B cell (primary cell): ENCODE data around the gene CTIF. TPM values are rescaled to one million over a fixed set of nuclear protein-coding genes. Genes with fewer than 3 reads are reported as not detected.

Source experiments
- ATAC-seq: fragments of 200-7000 bp; cut with Tn5 transposase; one replicate; pipeline ENCODE4 v1.10.0; 2021; ENCODE audit warnings: low read depth, mild to moderate bottlenecking, moderate number of reproducible peaks, moderate library complexity
- CTCF ChIA-PET: fragments of 350-600 bp; sonication (Branson Sonifier 250); formaldehyde crosslinking; loops from one replicate; lab custom pipeline; 2021; ENCODE audit warnings: antibody characterized with exemption, inconsistent platforms; lab: Charles Lee
- POLR2A ChIA-PET: fragments of 350-600 bp; sonication (Branson Sonifier 250); formaldehyde crosslinking; loops from one replicate; lab custom pipeline; 2021; ENCODE audit warnings: antibody characterized with exemption; lab: Charles Lee
- DNase-seq: peaks from one replicate; pipeline ENCODE4 v3.0.0; 2013
- H2AFZ ChIP-seq: 2 replicates; pipeline ENCODE4 v1.6.1; 2012; ENCODE audit warnings: mild to moderate bottlenecking, low read depth, low read length; ENCODE audit not compliant: insufficient read depth, poor library complexity, severe bottlenecking
- H3K27ac ChIP-seq, 2 donors: 1 replicate in 1 of 2; 2 replicates in 1 of 2; pipeline ENCODE4 v1.5.1; 2012 to 2013; ENCODE audit warnings: low read length in 2 of 2, mild to moderate bottlenecking in 2 of 2, moderate library complexity in 1 of 2
- H3K27me3 ChIP-seq, 4 experiments: fragments of 200-600 bp in 1 of 4; sonication (generic) in 1 of 4; replicated peaks in 1 of 4; 1 replicate in 2 of 4; 2 replicates in 2 of 4; pipeline versions ENCODE4 v1.6.1 to v1.7.0; 2013 to 2016; ENCODE audit warnings: low read length in 3 of 4, mild to moderate bottlenecking in 2 of 4, mixed read lengths in 1 of 4, moderate library complexity in 1 of 4; ENCODE audit not compliant: insufficient read depth in 4 of 4, control insufficient read depth in 3 of 4; ENCODE audit errors: control extremely low read depth in 1 of 4
- H3K36me3 ChIP-seq, 2 experiments: replicated peaks in 1 of 2; 1 replicate in 1 of 2; 2 replicates in 1 of 2; pipeline versions ENCODE4 v1.6.1 to v1.7.1; 2013; ENCODE audit warnings: low read length in 1 of 2; ENCODE audit not compliant: insufficient read depth in 2 of 2, control insufficient read depth in 1 of 2; ENCODE audit errors: control extremely low read depth in 1 of 2, extremely low read depth in 1 of 2
- H3K4me1 ChIP-seq, 2 donors: fragments of 200-600 bp in 1 of 2; sonication (generic) in 1 of 2; 1 replicate in 1 of 2; 2 replicates in 1 of 2; pipeline versions ENCODE4 v1.5.1 to v1.6.1; 2013 to 2017; ENCODE audit warnings: low read length in 2 of 2; ENCODE audit not compliant: control insufficient read depth in 2 of 2, insufficient read depth in 2 of 2
- H3K4me2 ChIP-seq: replicated peaks from 2 replicates; pipeline ENCODE3; 2012; ENCODE audit warnings: mild to moderate bottlenecking, low read depth, low read length; ENCODE audit not compliant: poor library complexity, severe bottlenecking
- H3K4me3 ChIP-seq, 5 experiments: fragments of 200-600 bp in 1 of 5; sonication (generic) in 1 of 5; 1 replicate in 3 of 5; 2 replicates in 2 of 5; pipeline versions ENCODE4 v1.5.1 to v1.7.0; 2011 to 2016; ENCODE audit warnings: low read length in 4 of 5, mild to moderate bottlenecking in 4 of 5, low read depth in 2 of 5, control low read depth in 1 of 5, moderate library complexity in 1 of 5; ENCODE audit not compliant: insufficient read depth in 1 of 5; ENCODE audit errors: control extremely low read depth in 1 of 5, extremely low read depth in 1 of 5
- H3K79me2 ChIP-seq: fragments of 200-600 bp; sonication (generic); one replicate; pipeline ENCODE4 v1.6.0; 2016; ENCODE audit warnings: low read length; ENCODE audit not compliant: control insufficient read depth, insufficient read depth
- H3K9ac ChIP-seq: fragments of 200-600 bp; sonication (generic); 2 replicates; pipeline ENCODE4 v1.6.1; 2017; ENCODE audit warnings: mild to moderate bottlenecking, low read length, moderate library complexity
- H3K9me3 ChIP-seq, 3 donors: one replicate each; pipeline versions ENCODE4 v1.6.1 to v1.7.1; 2013; ENCODE audit warnings: low read length in 2 of 3; ENCODE audit not compliant: control insufficient read depth in 2 of 3, insufficient read depth in 1 of 3; ENCODE audit errors: control extremely low read depth in 1 of 3
- H4K20me1 ChIP-seq: 2 replicates; pipeline ENCODE4 v1.6.0; 2012; ENCODE audit warnings: mild to moderate bottlenecking, low read length; ENCODE audit not compliant: insufficient read depth, control insufficient read depth, poor library complexity, severe bottlenecking
- H3K27ac Mint-ChIP-seq: one replicate; pipeline ENCODE4 v1.8.0; 2021; ENCODE audit warnings: mixed read lengths
- H3K27me3 Mint-ChIP-seq: one replicate; pipeline ENCODE4 v1.8.0; 2021; ENCODE audit warnings: mixed read lengths
- H3K4me1 Mint-ChIP-seq: one replicate; pipeline ENCODE4 v1.8.0; 2021; ENCODE audit warnings: mixed read lengths
- H3K4me3 Mint-ChIP-seq: one replicate; pipeline ENCODE4 v1.8.0; 2021; ENCODE audit warnings: mixed read lengths
- H3K9me3 Mint-ChIP-seq: one replicate; pipeline ENCODE4 v1.8.0; 2022; ENCODE audit warnings: mixed read lengths; ENCODE audit not compliant: insufficient read depth
- EZH2 ChIP-seq: IDR thresholded peaks from 2 replicates; pipeline ENCODE4 v1.6.1; 2012; ENCODE audit warnings: borderline replicate concordance, low read depth, mild to moderate bottlenecking, moderate library complexity, low read length; ENCODE audit not compliant: insufficient read depth, poor library complexity, severe bottlenecking
- WGBS: methylation state at CpG from one replicate; pipeline ENCODE4 v1.1.5; 2013; ENCODE audit warnings: missing lambda C conversion rate; ENCODE audit not compliant: insufficient coverage; 5-methylcytosine and 5-hydroxymethylcytosine counted together
- intact Hi-C: fragments of 100-400 bp; cut with micrococcal nuclease; formaldehyde crosslinking; loops from one replicate; pipeline ENCODE4 v1.10.0; 2022
- polyA plus RNA-seq: library from polyadenylated mRNA; depleted of rRNA; stranded (reverse); fragments of >200 nt; gene quantifications from 2 replicates; pipeline ENCODE4 v1.2.3, GENCODE V29; 2012
- total RNA-seq, 2 donors: library from RNA; stranded (reverse); fragments of 120-200 nt in 1 of 2; gene quantifications; 1 replicate in 1 of 2; 2 replicates in 1 of 2; pipeline versions ENCODE4 v1.2.3 to v1.2.4, GENCODE V29; 2013 to 2022
- TF ChIP-seq, protein P1 (sequence below): fragments of 200-600 bp; IDR thresholded peaks from one replicate; pipeline ENCODE4 v1.8.0; 2022; ENCODE audit warnings: antibody characterized with exemption, mild to moderate bottlenecking

Gene CTIF
- total and polyA plus RNA-seq, 2 donors (not counting 1 experiment from before 2014, with no cell fraction given) = 3.6 to 16.2 TPM

DNA sequence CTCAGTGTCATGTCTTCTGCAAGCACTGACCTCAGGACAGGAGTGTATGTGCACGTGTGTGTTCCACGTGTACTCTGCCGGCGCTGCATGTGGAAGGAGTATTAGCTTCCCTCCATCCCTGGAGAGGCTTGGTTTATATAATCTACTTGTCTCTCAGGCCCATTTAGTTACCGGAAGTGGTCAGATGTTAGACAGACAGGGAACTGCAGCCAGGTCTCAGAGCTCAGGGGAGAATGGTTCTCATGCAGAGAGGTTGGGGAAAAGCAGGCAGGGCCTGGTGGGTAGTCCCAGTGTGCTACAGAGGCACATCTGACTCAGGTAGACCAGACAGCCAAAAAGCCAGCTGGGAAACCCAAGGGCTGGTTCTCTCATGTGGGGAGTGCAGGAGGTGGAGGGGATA lies 167.9 kb downstream of the CTIF start:
- Histone ChIP-seq H3K4me1 (no peaks in the 10 kb centered on the region), H3K27me3 (no peaks in the 10 kb centered on the region), H4K20me1 (no peaks in the 10 kb centered on the region), H3K4me2 (no peak overlapping the region), H3K27ac (no peak overlapping the region), H3K79me2 (no peaks in the 10 kb centered on the region), H3K36me3 (no peaks in the 10 kb centered on the region), H2AFZ (no peak overlapping the region), H3K9ac (no peak overlapping the region), H3K4me3 (no peak overlapping the region), H3K9me3 (no peaks in the 10 kb centered on the region)
- WGBS = 50% methylated on average over 1 of the region's 5 CpGs
- ATAC-seq (no peak), DNase-seq (no peak)
- Mint-ChIP-seq H3K27ac (no peak overlapping the region), H3K4me3 (no peak overlapping the region), H3K9me3 (peaks cover 4% of the 10 kb centered on the region), H3K27me3 (no peaks in the 10 kb centered on the region), H3K4me1 (no peaks in the 10 kb centered on the region)
- CTCF ChIA-PET = interaction anchor here (0.6 kb wide), 1 partner anchor 11 kb away, joined by 3 read pairs; no protein-coding TSS in a partner anchor
- POLR2A ChIA-PET = no interaction called here
- intact Hi-C loops = no loop called here
- no peak for TF ChIP-seq EZH2
- TF ChIP-seq, protein P1, sequence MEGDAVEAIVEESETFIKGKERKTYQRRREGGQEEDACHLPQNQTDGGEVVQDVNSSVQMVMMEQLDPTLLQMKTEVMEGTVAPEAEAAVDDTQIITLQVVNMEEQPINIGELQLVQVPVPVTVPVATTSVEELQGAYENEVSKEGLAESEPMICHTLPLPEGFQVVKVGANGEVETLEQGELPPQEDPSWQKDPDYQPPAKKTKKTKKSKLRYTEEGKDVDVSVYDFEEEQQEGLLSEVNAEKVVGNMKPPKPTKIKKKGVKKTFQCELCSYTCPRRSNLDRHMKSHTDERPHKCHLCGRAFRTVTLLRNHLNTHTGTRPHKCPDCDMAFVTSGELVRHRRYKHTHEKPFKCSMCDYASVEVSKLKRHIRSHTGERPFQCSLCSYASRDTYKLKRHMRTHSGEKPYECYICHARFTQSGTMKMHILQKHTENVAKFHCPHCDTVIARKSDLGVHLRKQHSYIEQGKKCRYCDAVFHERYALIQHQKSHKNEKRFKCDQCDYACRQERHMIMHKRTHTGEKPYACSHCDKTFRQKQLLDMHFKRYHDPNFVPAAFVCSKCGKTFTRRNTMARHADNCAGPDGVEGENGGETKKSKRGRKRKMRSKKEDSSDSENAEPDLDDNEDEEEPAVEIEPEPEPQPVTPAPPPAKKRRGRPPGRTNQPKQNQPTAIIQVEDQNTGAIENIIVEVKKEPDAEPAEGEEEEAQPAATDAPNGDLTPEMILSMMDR = no peak

DNA sequence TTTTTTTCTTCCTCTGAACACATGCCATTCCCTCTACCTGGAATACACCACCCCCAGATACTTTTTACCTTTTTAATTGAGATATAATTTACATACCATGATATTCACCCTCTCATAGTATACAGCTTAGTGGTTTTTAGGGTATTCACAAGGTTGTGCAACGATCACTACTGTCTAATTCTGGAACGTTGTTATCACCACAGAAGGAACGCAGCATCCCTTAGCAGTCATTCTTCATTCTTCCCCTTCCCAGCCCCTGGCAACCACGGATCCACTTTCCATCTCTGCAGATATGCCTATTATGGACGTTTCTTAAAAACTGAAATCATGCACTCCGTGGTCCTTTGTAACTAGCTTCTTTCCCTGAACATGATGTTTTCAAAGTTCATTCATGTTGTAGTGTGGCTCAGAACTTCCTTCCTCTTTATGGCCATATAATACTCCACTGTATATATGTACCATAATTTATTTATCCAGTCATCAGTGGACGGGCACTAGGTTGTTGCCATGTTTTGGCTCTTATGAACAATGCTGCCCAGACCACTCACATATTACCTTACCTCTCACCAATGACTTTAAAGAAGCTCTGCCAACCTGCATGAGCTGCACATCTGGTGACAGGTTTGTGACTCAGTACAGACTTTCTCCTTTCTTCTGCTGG lies 168.9 kb downstream of the CTIF start:
- no peaks in the 10 kb centered on the region for H3K36me3 ChIP-seq
- H3K4me2 ChIP-seq = no peak overlapping the region

More for the DNA sequence above, 168.9 kb downstream of the CTIF start:
- Histone ChIP-seq H3K9ac (no peak overlapping the region), H3K27me3 (no peaks in the 10 kb centered on the region), H2AFZ (no peak overlapping the region), H3K4me1 (no peaks in the 10 kb centered on the region), H3K79me2 (no peaks in the 10 kb centered on the region), H4K20me1 (no peaks in the 10 kb centered on the region), H3K9me3 (no peaks in the 10 kb centered on the region), H3K4me3 (no peak overlapping the region), H3K27ac (no peak overlapping the region)
- H3K27me3 Mint-ChIP-seq = no peaks in the 10 kb centered on the region
- ChIA-PET CTCF (no interaction called here), POLR2A (no interaction called here)
- TF ChIP-seq EZH2 = no peak
- TF ChIP-seq, protein P1 = no peak
- peaks cover 4% of the 10 kb centered on the region for H3K9me3 Mint-ChIP-seq
- no peak overlapping the region for H3K4me3 Mint-ChIP-seq
- intact Hi-C loops = no loop called here
- H3K4me1 Mint-ChIP-seq = no peaks in the 10 kb centered on the region
- ATAC-seq = no peak
- no peak for DNase-seq
- 100% methylated on average over 4 of the region's 7 CpGs for WGBS
- H3K27ac Mint-ChIP-seq = no peak overlapping the region
